A673 (cell line): ENCODE measurements around the gene ZNF473.

ENCODE experiments used
- EZH2 ChIP-seq: fragments of 200-600 bp; sonication (generic); IDR thresholded peaks from 2 replicates; pipeline ENCODE4 v1.6.1; 2017; ENCODE audit warnings: borderline replicate concordance, low read depth, mild to moderate bottlenecking, mixed read lengths, antibody characterized with exemption, low read length; ENCODE audit not compliant: poor library complexity, severe bottlenecking
- TF ChIP-seq, protein P1 (sequence below): fragments of 300-800, 200-600 bp; sonication (generic); conservative IDR thresholded peaks from 2 replicates; pipeline ENCODE4 v1.5.1; 2017; ENCODE audit warnings: low read depth, mild to moderate bottlenecking, antibody characterized with exemption, low read length, moderate library complexity, mixed read lengths

DNA sequence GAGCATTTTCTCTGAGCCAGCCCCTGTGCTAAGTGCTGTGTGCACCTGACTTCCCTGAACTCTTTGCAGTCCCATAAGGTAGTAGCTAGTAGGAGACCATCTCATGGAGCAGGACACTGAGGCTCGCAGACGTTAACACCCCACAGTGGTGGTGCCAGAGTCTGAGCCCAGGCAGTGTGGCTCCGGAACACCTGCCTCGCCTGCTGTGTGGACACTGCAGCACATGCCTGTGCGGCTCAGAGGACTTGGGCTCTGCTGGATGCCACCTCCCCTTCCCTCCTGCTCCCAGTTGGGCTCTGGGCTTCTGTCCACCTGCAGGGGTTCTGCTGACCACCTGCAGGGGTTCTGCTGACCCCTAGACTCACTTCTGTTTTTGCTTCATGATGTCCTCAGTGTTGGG is 37.8 kb upstream of the ZNF473 start:
- TF ChIP-seq, protein P1, sequence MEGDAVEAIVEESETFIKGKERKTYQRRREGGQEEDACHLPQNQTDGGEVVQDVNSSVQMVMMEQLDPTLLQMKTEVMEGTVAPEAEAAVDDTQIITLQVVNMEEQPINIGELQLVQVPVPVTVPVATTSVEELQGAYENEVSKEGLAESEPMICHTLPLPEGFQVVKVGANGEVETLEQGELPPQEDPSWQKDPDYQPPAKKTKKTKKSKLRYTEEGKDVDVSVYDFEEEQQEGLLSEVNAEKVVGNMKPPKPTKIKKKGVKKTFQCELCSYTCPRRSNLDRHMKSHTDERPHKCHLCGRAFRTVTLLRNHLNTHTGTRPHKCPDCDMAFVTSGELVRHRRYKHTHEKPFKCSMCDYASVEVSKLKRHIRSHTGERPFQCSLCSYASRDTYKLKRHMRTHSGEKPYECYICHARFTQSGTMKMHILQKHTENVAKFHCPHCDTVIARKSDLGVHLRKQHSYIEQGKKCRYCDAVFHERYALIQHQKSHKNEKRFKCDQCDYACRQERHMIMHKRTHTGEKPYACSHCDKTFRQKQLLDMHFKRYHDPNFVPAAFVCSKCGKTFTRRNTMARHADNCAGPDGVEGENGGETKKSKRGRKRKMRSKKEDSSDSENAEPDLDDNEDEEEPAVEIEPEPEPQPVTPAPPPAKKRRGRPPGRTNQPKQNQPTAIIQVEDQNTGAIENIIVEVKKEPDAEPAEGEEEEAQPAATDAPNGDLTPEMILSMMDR = no peak
- TF ChIP-seq EZH2 = no peak
